Vagina (tissue), 2 donors: ENCODE data around the gene DLX1. TPM values are rescaled to one million over a fixed set of nuclear protein-coding genes. Genes with fewer than 3 reads are reported as not detected.

Experiments
- DNase-seq, 2 donors: peaks; one replicate each; pipeline ENCODE4 v3.0.0-alpha.2; 2017; ENCODE audit errors: extremely low spot score in 2 of 2
- H3K27ac ChIP-seq: fragments of 200-600 bp; sonication (generic); one replicate; pipeline ENCODE4 v1.5.1; 2019
- H3K27me3 ChIP-seq: fragments of 200-600 bp; sonication (generic); one replicate; pipeline ENCODE4 v1.5.1; 2019
- H3K36me3 ChIP-seq, 2 donors: fragments of 200-600 bp; sonication (generic); one replicate each; pipeline ENCODE4 v1.5.1; 2017 to 2019
- H3K4me1 ChIP-seq: fragments of 200-600 bp; sonication (generic); one replicate; pipeline ENCODE4 v1.5.1; 2019
- H3K4me3 ChIP-seq, 2 donors: fragments of 200-600 bp; sonication (generic); 1 replicate in 1 of 2; 2 replicates in 1 of 2; pipeline ENCODE4 v1.5.1; 2016 to 2019
- H3K9me3 ChIP-seq: fragments of 200-600 bp; sonication (generic); one replicate; pipeline ENCODE4 v1.5.1; 2019
- CTCF ChIP-seq, 3 experiments: fragments of 450-650 bp in 2 of 3; fragments of 200-600 bp in 1 of 3; sonication (generic) in 1 of 3; IDR thresholded peaks; one replicate each; pipeline ENCODE4 v1.5.1; 2017 to 2019; ENCODE audit warnings: antibody characterized with exemption in 3 of 3, mild to moderate bottlenecking in 2 of 3, moderate library complexity in 2 of 3
- POLR2A ChIP-seq, 2 donors: fragments of 450-650 bp; IDR thresholded peaks; one replicate each; pipeline ENCODE4 v1.6.1; 2017; ENCODE audit warnings: antibody characterized with exemption in 2 of 2, mild to moderate bottlenecking in 2 of 2, moderate library complexity in 2 of 2
- POLR2AphosphoS5 ChIP-seq, 2 donors: sonication (generic); formaldehyde crosslinking; IDR thresholded peaks; one replicate each; pipeline ENCODE4 v1.9.0; 2017; ENCODE audit warnings: antibody characterized with exemption in 2 of 2, mild to moderate bottlenecking in 2 of 2, low read depth in 1 of 2; ENCODE audit not compliant: insufficient read depth in 1 of 2
- intact Hi-C: fragments of 100-400 bp; cut with DNase I; formaldehyde crosslinking; loops from one replicate; pipeline ENCODE4 v1.15.1; 2023
- total RNA-seq: library from RNA; depleted of rRNA; stranded (reverse); fragments of >200 nt; gene quantifications from one replicate; pipeline ENCODE4 v1.2.3, GENCODE V29; 2016

Gene DLX1
- total RNA-seq, 1 donor from 2014 or later, result not detected

- TF ChIP-seq POLR2A (IDR thresholded peaks at IDR 0.05) (no peak), POLR2AphosphoS5 (IDR thresholded peaks at IDR 0.05; ENCODE audit: insufficient read depth in 1 of 2, low read depth in 1 of 2) (no peak), CTCF (IDR thresholded peaks at IDR 0.05) (no peak)
- Histone ChIP-seq H3K27me3 (peaks cover 65% of the 10 kb centered on the region), H3K4me3 (no peak overlapping the region)
Measured at GRCh38 chr2:172097557-172098131, 12.3 kb downstream of the DLX1 start.

GRCh38 chr2:172098287-172098649, 13.0 kb downstream of the DLX1 start:
- H3K9me3 ChIP-seq, result no peaks in the 10 kb centered on the region
- no peak for DNase-seq
- H3K4me1 ChIP-seq, result peaks cover 83% of the 10 kb centered on the region
- no peaks in the 10 kb centered on the region for H3K36me3 ChIP-seq
- H3K27me3 ChIP-seq, result peaks cover 68% of the 10 kb centered on the region
- intact Hi-C loops, result no loop called here
- no peak overlapping the region for H3K4me3 ChIP-seq
- H3K27ac ChIP-seq, result no peak overlapping the region
- no peak for TF ChIP-seq CTCF (IDR thresholded peaks at IDR 0.05)

More at GRCh38 chr2:172097557-172098131, 12.3 kb downstream of the DLX1 start:
- Histone ChIP-seq H3K4me1 (peaks cover 77% of the 10 kb centered on the region), H3K27ac (no peak overlapping the region), H3K36me3 (no peaks in the 10 kb centered on the region), H3K9me3 (no peaks in the 10 kb centered on the region)
- intact Hi-C loops, result no loop called here
- no peak for DNase-seq

- intact Hi-C loops, result no loop called here
- no peak for DNase-seq
- Histone ChIP-seq H3K27ac (no peak overlapping the region), H3K27me3 (peaks cover 68% of the 10 kb centered on the region), H3K9me3 (no peaks in the 10 kb centered on the region), H3K4me3 (peak overlapping the region in 1 of 2 donors; percentile 35), H3K4me1 (peaks cover 89% of the 10 kb centered on the region), H3K36me3 (no peaks in the 10 kb centered on the region)
- TF ChIP-seq POLR2A (IDR thresholded peaks at IDR 0.05) (no peak), POLR2AphosphoS5 (IDR thresholded peaks at IDR 0.05; ENCODE audit: insufficient read depth in 1 of 2, low read depth in 1 of 2) (peak in 1 of 2 donors; percentile 37), CTCF (IDR thresholded peaks at IDR 0.05) (no peak)
Measured at GRCh38 chr2:172098650-172099471, 13.6 kb downstream of the DLX1 start.

GRCh38 chr2:172099472-172100079, 14.3 kb downstream of the DLX1 start:
- DNase-seq, result no peak
- no peaks in the 10 kb centered on the region for H3K36me3 ChIP-seq
- intact Hi-C loops, result loop anchor here (10.0 kb wide), 2 partner anchors 285 to 395 kb away; no protein-coding TSS in a partner anchor
- H3K4me3 ChIP-seq, result peak overlapping the region in 1 of 2 donors; percentile 35
- TF ChIP-seq POLR2AphosphoS5 (IDR thresholded peaks at IDR 0.05; ENCODE audit: insufficient read depth in 1 of 2, low read depth in 1 of 2) (no peak), POLR2A (IDR thresholded peaks at IDR 0.05) (no peak), CTCF (IDR thresholded peaks at IDR 0.05) (no peak)
- H3K4me1 ChIP-seq, result peaks cover 88% of the 10 kb centered on the region
- H3K27me3 ChIP-seq, result peaks cover 62% of the 10 kb centered on the region
- no peak overlapping the region for H3K27ac ChIP-seq
- H3K9me3 ChIP-seq, result no peaks in the 10 kb centered on the region
